Measurements from ENCODE around the gene FLOT1. TPM values are rescaled to one million over a fixed set of nuclear protein-coding genes. Genes with fewer than 3 reads are reported as not detected.

The FLOT1 gene
- total and polyA plus RNA-seq, 9 of the 15 experiments (the other 6 are each of a cell fraction or from before 2014, with no cell fraction given): 11.7 to 149 (median 118) TPM

DNA sequence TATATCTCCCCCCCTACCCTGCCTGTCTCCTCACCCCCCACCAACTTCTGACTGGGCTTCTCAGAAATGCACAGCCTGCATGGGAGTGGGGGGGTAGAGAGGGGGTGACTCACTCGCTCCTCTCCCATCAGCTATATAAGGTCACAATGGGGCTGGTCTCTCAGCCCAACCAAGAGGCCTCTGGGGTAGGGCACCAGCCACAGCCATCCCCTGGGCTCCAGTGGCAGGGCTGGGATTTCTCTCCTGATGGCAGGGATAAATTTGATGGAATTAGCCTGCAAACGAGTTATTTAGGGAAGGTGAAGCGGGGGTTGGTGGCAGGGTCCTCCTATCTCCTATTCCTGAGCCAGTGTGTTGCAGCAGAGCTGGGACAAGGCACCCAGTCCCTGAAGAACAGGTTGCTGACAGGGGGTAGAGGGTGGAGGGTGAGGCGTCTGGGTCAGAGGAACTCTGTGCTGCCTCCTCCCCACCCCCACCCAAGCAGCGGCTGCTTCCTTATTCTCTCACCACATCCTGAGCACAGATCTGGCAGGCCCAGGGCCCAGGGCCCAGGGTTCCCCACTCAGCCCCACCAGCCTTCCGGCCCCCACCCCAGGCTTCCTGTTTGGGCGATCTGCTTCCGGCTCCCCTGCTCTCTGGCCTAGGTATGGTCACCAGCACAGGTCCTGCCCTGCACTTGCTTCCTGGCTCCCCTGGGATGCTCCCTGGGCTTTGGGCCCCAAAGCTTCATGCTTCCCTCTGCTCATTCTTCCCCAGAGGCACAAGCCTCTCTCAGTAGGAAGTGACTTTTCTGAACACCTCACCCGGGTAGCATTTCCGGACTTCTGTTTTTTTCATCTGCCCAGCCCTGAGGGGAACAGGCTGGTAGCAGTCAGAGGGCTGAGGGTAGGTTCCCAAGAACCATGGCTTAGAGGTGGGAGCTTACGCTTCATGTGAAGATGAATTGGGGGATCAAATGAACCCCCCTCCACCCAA is 60.1 kb downstream of the FLOT1 start (continued):
- TF ChIP-seq DMBX1 (CRISPR knock-in tag; IDR thresholded peaks at IDR 0.05; ENCODE audit: borderline replicate concordance): peak; percentile 6; the same call in 1 of the 2 replicates
- no peak for TF ChIP-seq PRPF4 (IDR thresholded peaks at IDR 0.05; ENCODE audit: insufficient read depth, low read depth, low read length, poor library complexity, severe bottlenecking)
- TF ChIP-seq NCOA4 (IDR thresholded peaks at IDR 0.05; ENCODE audit: partially characterized antibody): no peak
- TF ChIP-seq, protein P1, sequence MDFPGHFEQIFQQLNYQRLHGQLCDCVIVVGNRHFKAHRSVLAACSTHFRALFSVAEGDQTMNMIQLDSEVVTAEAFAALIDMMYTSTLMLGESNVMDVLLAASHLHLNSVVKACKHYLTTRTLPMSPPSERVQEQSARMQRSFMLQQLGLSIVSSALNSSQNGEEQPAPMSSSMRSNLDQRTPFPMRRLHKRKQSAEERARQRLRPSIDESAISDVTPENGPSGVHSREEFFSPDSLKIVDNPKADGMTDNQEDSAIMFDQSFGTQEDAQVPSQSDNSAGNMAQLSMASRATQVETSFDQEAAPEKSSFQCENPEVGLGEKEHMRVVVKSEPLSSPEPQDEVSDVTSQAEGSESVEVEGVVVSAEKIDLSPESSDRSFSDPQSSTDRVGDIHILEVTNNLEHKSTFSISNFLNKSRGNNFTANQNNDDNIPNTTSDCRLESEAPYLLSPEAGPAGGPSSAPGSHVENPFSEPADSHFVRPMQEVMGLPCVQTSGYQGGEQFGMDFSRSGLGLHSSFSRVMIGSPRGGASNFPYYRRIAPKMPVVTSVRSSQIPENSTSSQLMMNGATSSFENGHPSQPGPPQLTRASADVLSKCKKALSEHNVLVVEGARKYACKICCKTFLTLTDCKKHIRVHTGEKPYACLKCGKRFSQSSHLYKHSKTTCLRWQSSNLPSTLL (IDR thresholded peaks at IDR 0.05): no peak; the same call in 1 of the 2 replicates
- TF ChIP-seq, protein P2, sequence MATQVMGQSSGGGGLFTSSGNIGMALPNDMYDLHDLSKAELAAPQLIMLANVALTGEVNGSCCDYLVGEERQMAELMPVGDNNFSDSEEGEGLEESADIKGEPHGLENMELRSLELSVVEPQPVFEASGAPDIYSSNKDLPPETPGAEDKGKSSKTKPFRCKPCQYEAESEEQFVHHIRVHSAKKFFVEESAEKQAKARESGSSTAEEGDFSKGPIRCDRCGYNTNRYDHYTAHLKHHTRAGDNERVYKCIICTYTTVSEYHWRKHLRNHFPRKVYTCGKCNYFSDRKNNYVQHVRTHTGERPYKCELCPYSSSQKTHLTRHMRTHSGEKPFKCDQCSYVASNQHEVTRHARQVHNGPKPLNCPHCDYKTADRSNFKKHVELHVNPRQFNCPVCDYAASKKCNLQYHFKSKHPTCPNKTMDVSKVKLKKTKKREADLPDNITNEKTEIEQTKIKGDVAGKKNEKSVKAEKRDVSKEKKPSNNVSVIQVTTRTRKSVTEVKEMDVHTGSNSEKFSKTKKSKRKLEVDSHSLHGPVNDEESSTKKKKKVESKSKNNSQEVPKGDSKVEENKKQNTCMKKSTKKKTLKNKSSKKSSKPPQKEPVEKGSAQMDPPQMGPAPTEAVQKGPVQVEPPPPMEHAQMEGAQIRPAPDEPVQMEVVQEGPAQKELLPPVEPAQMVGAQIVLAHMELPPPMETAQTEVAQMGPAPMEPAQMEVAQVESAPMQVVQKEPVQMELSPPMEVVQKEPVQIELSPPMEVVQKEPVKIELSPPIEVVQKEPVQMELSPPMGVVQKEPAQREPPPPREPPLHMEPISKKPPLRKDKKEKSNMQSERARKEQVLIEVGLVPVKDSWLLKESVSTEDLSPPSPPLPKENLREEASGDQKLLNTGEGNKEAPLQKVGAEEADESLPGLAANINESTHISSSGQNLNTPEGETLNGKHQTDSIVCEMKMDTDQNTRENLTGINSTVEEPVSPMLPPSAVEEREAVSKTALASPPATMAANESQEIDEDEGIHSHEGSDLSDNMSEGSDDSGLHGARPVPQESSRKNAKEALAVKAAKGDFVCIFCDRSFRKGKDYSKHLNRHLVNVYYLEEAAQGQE (IDR thresholded peaks at IDR 0.05; ENCODE audit: borderline replicate concordance): 0 out of 2 replicates have a peak, but pooled peaks have one; percentile 23
- TF ChIP-seq, protein P2 (CRISPR knock-in tag; IDR thresholded peaks at IDR 0.05; ENCODE audit: low read depth): no peak
- no peak for TF ChIP-seq ZNF124 (CRISPR knock-in tag; IDR thresholded peaks at IDR 0.05)
- TF ChIP-seq, protein P3, sequence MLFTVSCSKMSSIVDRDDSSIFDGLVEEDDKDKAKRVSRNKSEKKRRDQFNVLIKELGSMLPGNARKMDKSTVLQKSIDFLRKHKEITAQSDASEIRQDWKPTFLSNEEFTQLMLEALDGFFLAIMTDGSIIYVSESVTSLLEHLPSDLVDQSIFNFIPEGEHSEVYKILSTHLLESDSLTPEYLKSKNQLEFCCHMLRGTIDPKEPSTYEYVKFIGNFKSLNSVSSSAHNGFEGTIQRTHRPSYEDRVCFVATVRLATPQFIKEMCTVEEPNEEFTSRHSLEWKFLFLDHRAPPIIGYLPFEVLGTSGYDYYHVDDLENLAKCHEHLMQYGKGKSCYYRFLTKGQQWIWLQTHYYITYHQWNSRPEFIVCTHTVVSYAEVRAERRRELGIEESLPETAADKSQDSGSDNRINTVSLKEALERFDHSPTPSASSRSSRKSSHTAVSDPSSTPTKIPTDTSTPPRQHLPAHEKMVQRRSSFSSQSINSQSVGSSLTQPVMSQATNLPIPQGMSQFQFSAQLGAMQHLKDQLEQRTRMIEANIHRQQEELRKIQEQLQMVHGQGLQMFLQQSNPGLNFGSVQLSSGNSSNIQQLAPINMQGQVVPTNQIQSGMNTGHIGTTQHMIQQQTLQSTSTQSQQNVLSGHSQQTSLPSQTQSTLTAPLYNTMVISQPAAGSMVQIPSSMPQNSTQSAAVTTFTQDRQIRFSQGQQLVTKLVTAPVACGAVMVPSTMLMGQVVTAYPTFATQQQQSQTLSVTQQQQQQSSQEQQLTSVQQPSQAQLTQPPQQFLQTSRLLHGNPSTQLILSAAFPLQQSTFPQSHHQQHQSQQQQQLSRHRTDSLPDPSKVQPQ (CRISPR knock-in tag; IDR thresholded peaks at IDR 0.05; ENCODE audit: borderline replicate concordance): no peak
- TF ChIP-seq HDAC2 (IDR thresholded peaks at IDR 0.05): no peak; the same call in 1 of the 2 replicates
- TF ChIP-seq, protein P4, sequence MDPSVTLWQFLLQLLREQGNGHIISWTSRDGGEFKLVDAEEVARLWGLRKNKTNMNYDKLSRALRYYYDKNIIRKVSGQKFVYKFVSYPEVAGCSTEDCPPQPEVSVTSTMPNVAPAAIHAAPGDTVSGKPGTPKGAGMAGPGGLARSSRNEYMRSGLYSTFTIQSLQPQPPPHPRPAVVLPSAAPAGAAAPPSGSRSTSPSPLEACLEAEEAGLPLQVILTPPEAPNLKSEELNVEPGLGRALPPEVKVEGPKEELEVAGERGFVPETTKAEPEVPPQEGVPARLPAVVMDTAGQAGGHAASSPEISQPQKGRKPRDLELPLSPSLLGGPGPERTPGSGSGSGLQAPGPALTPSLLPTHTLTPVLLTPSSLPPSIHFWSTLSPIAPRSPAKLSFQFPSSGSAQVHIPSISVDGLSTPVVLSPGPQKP (CRISPR knock-in tag; IDR thresholded peaks at IDR 0.05): no peak
- TF ChIP-seq RCOR1 (IDR thresholded peaks at IDR 0.05; ENCODE audit: borderline replicate concordance in 1 of 2, low read depth in 2 of 2, low read length in 2 of 2): peak; percentile 8 to 62; a peak in 1 of 4 replicates
